Adrenal gland (tissue), 5 donors: ENCODE data around the gene RPH3AL.

Experiments used
- CTCF ChIP-seq, 6 experiments: fragments of 450-650 bp in 4 of 6; fragments of 200-600 bp in 2 of 6; sonication (generic) in 1 of 6; IDR thresholded peaks; 1 replicate in 5 of 6; 2 replicates in 1 of 6; pipeline versions ENCODE4 v1.5.1 to v1.8.0; 2016 to 2021; ENCODE audit warnings: antibody characterized with exemption in 6 of 6, mild to moderate bottlenecking in 2 of 6, moderate library complexity in 1 of 6
- POLR2A ChIP-seq, 2 donors: fragments of 450-650 bp; IDR thresholded peaks; one replicate each; pipeline ENCODE4 v1.6.1; 2017; ENCODE audit warnings: antibody characterized with exemption in 2 of 2, mild to moderate bottlenecking in 2 of 2, moderate library complexity in 1 of 2
- donor health status: DM: no; HTN: no; CAD: no.

- TF ChIP-seq CTCF (IDR thresholded peaks at IDR 0.05) (no peak), POLR2A (IDR thresholded peaks at IDR 0.05) (no peak)
These were observed 82.7 kb downstream of the RPH3AL start for GRCh38 chr17:269616-270514.
